DMS 273 (cell line): ENCODE data around the gene UGT2B15.
"Not testable (repeated sequence)": the region's sequence is repeated elsewhere in the genome, so short reads cannot be mapped to it uniquely, and the experiment has no call there.

Experiments used
- DNase-seq: peaks from one replicate; lab custom pipeline; 2025; ENCODE audit not compliant: unreplicated experiment; lab: John Stamatoyannopoulos, UW

The UGT2B15 gene

DNA sequence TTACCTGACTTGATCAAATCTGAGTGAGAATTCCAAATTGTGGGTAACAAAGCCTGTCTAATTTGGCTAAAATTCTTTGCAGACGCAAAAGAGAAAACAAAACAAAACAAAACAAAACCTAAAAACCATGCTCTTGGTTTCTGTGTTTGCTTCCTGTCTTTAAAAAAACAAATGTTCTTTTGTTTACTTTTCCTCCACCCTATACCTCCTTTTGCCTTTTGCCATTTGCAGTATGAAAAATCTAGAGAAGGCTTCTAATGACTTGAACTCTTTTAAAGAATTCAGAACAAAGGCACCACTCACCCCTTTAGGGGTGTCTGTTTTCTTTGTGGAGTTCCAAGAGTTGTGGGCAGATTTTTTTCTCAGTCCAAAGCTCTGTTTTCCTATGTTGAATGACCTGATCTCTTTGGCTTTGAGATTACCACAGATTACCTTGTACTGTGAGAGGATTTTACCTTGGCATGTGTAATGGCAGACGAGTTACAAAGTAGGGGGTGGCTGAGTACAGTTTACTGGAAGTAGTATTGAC, 13.9 kb downstream of the UGT2B15 start:
- DNase-seq: not testable (repeated sequence)

DNA sequence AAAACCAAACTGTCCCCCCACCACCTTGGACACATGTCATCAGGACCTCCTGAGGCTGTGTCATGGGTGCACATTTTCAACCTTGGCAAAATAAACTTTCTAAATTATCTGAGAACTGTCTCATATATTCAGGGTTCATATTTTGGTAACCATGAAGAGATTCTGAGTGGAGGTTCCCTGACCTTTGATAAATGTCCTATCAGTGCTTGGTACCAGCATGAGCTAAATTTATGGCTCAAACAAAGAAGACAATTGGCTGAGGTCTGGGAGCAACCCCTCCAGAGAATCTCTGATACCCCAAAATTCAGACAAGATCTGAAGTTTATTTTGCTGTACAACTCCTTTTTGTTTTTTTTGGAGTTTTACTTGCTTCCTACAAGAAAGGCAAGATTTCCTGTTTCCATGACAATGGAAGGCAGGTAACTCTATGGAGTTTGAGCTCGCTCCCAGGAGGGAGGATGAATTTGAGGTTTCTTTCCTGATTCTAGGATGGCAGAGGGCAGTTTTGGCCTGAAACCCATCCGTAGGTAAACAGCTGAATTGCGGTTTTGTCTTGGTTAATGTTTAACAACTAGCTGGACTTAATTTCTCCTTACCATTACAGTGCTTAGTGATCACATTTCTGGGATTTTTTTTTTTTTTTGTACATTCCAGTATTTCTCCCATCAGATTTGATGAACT, 14.5 kb downstream of the UGT2B15 start:
- no peak for DNase-seq

DNA sequence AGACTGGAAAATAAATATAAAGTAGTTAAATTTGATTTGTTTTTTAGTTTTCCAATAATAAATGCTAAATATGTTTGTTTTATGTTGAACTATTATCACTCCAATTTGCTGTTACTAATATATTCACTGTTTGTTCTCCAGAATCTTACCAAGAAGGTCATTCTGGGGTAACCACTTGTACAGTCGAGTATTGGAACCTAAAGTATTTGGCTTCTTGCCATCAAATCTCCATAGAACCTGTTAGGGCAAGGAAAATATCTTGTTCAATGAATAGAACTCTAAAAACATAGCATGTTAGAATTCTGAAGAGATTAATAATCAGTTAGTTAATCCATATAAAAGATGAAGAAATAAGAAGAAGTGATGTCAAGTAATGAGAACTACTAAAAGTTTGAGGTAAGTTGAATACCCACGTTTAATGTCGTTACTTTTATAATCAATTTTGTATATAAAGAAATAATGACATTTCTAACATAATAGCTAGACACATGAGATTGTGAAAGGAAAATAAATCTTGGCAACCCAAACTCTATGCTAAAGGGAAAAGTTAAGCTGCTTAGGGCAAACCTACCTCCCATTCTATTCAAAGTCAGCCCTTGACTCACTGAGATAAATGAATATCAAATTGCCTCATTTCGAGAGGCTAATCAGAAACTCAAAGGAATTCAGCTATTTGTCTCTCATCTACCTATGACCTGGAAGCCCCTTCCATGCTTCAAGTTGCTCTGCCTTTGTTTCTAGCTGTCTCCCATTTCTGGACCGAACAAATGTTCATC, 15.3 kb downstream of the UGT2B15 start:
- DNase-seq: no peak

- DNase-seq: no peak
These were observed 18.5 kb downstream of the UGT2B15 start for GRCh38 chr4:68651932-68652331.

- DNase-seq: no peak
These were observed 40.1 kb downstream of the UGT2B15 start for GRCh38 chr4:68630371-68630770.

- DNase-seq: not testable (repeated sequence)
These were observed 47.7 kb downstream of the UGT2B15 start for GRCh38 chr4:68622731-68623130.

DNA sequence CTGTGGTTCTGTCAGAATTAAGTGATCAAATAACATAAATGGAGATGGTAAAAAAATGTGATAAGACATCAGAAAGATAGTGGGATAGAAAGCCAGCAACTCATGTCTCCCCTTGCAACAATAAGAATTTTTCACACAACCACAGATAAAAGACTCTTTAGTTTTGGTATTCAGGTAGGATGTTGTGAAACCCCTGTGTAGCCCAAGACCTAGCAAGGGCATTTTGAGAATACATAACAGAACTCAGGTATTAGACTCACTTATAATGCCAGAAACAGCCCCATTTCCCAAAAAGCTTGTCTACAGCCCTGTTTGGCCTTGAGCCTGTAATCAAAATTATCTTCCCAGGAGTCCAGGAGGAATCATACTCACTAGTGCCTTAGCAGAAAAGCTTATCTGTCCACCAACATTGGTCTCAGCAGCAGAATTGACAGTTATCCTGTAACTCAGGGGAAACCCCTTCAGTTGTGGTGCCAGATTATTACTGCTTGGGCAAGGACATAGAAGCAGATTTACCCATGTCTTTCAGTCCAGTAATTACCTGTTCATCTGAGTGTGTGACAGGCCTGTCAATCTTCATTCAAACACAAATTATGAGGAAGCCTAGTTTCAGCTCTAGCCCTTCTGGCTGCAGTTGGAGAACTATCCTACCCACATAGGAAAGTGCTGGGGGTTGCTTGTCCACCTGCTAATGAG, 53.3 kb downstream of the UGT2B15 start:
- no peak for DNase-seq

DNA sequence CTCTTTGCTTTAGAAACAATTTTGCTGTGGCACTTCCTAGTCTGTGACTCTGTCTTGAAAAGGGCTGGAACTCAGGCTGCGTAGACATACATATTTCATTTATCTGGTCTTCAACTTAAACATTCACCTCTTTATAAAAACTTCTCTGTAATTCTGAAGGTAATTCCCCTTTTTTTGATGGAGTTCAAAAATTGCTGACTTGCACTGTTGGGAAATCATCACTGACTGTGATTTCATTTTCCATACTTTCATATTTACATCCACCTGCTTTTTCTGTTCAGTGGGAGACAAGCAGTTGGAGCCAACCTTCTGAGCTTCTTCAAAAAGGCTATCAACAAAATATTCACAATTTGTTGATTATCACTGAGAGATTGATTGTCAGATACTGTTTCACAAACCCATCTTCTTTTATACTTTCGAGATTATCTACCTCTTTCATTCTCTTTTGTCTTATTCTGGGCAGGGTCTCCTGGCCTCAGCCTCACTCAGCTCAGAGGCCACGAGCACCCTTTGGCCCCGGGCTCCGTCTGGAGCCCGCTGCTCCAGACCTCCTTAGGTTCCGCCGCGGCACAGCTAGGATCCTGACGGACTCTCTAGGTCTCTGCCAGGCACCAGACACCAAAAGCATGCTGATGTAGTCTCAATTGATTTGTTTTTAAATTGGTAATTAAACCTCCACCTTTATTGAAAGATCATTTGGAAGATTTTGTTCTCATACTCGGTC, 54.6 kb downstream of the UGT2B15 start:
- DNase-seq: no peak

DNA sequence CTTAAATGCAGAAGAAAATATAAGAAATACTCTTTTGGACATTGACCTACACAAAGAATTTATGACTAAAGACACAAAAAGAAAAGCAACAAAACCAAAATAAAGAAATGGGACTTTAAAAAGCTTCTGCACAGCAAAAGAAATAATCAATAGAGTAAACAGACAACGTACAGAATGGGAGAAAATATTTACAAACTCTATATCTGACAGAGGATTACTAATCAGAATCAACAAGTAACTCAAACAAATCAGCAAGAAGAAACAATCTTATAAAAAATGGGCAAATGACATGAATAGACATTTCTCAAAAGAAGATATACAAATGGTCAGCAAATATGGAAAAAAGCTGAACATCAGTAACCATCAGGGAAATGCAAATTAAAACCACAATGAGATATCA, 56.7 kb downstream of the UGT2B15 start:
- DNase-seq: no peak

DNA sequence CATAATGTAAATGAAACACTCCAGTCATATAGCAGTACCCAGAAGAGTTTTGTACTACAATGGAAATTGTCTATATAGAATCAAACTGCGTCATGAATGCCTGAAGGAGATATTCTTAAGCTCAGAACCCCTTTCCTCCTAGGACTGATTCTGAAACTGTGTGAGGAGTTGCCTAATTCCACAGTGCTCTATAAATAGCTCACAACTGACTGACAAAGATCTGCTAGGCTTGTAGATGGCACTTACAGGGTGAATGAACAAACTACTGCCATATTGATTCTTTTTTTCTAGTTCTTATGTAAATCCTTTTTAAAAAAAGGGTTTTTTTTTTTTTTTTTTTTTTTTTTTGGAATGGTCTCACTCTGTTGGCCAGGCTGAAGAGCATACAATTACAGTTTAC, 64.2 kb downstream of the UGT2B15 start:
- DNase-seq: no peak

DNA sequence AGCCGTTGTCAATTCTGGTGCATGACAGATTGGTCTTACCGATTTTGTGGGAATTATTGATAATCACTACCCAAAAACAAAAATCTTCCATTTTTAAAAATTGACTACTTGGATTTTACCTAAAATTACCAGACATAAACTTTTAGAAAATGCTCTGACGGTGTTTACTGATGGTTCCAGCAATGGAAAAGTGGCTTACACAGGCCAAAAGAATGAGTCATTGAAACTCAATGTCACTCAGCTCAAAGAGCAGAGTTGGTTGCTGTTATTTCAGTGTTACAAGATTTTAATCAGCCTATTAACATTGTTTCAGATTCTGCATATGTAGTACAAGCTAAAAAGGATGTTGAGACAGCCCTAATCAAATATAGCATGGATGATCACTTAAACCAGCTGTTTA, 71.3 kb downstream of the UGT2B15 start:
- peak; percentile 9 for DNase-seq

GRCh38 chr4:68597482-68597881, 73.0 kb downstream of the UGT2B15 start:
- no peak for DNase-seq
